OCI-LY1 (cell line): ENCODE results near the gene CLCA2.

ENCODE experiments used
- EZH2 ChIP-seq: fragments of 200-600 bp; sonication (generic), shearing (Covaris generic); IDR thresholded peaks from 2 replicates; pipeline ENCODE4 v1.8.0; 2017; ENCODE audit warnings: borderline replicate concordance, mixed run types, mild to moderate bottlenecking, antibody characterized with exemption, low read length, moderate library complexity, mixed read lengths
- TF ChIP-seq, protein P1 (sequence below): fragments of 200-600 bp; sonication (generic), shearing (Covaris generic); IDR thresholded peaks from 2 replicates; pipeline ENCODE4 v1.5.1; 2017; ENCODE audit warnings: mild to moderate bottlenecking, antibody characterized with exemption, low read length, moderate library complexity, mixed read lengths

DNA sequence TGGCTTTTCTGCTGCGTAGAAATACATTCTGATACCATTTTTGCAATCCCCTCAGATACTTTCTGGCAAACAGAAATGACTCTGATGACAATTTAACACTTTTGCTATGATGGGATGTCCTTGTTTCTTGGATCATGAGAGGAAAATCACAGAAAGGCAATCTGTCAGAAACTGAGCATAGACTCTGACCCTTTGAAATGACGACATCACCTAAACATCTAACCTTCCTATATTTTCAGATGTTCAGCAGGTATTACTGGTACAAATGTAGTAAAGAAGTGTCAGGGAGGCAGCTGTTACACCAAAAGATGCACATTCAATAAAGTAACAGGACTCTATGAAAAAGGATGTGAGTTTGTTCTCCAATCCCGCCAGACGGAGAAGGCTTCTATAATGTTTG, 58.0 kb downstream of the CLCA2 start:
- TF ChIP-seq, protein P1, sequence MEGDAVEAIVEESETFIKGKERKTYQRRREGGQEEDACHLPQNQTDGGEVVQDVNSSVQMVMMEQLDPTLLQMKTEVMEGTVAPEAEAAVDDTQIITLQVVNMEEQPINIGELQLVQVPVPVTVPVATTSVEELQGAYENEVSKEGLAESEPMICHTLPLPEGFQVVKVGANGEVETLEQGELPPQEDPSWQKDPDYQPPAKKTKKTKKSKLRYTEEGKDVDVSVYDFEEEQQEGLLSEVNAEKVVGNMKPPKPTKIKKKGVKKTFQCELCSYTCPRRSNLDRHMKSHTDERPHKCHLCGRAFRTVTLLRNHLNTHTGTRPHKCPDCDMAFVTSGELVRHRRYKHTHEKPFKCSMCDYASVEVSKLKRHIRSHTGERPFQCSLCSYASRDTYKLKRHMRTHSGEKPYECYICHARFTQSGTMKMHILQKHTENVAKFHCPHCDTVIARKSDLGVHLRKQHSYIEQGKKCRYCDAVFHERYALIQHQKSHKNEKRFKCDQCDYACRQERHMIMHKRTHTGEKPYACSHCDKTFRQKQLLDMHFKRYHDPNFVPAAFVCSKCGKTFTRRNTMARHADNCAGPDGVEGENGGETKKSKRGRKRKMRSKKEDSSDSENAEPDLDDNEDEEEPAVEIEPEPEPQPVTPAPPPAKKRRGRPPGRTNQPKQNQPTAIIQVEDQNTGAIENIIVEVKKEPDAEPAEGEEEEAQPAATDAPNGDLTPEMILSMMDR: no peak
- no peak for TF ChIP-seq EZH2
